Activated CD4-positive, alpha-beta T cell treated with anti-CD3 and anti-CD28 coated beads for 4 hours (primary cell): ENCODE data around the gene FAM174C.
"Not testable (repeated sequence)": the region's sequence is repeated elsewhere in the genome, so short reads cannot be mapped to it uniquely, and the experiment has no call there.

Experiments
- DNase-seq, 2 donors: peaks; one replicate each; pipeline ENCODE4 v3.0.0-alpha.2; 2020

The FAM174C gene

GRCh38 chr19:1288226-1288612 is 12.9 kb downstream of the FAM174C start:
- no peak for DNase-seq

- no peak for DNase-seq
These were observed 13.7 kb downstream of the FAM174C start for GRCh38 chr19:1288833-1289685.

GRCh38 chr19:1289686-1290025 is 14.3 kb downstream of the FAM174C start:
- DNase-seq, result no peak

GRCh38 chr19:1290196-1290702 is 14.9 kb downstream of the FAM174C start:
- DNase-seq, result no peak

GRCh38 chr19:1290703-1291651 is 15.6 kb downstream of the FAM174C start:
- no peak for DNase-seq

GRCh38 chr19:1291761-1292418 is 16.6 kb downstream of the FAM174C start:
- no peak for DNase-seq

- DNase-seq, result no peak
These were observed 17.3 kb downstream of the FAM174C start for GRCh38 chr19:1292419-1293151.

GRCh38 chr19:1293782-1294604 is 18.7 kb downstream of the FAM174C start:
- no peak for DNase-seq

GRCh38 chr19:1294688-1295087 is 19.4 kb downstream of the FAM174C start:
- DNase-seq, result no peak

GRCh38 chr19:1295169-1296012 is 20.1 kb downstream of the FAM174C start:
- peak in 1 of 2 donors; percentile 40 for DNase-seq

GRCh38 chr19:1296078-1296477 is 20.7 kb downstream of the FAM174C start:
- no peak for DNase-seq

- no peak for DNase-seq
These were observed 21.4 kb downstream of the FAM174C start for GRCh38 chr19:1296575-1297271.

GRCh38 chr19:1298235-1298634 is 22.9 kb downstream of the FAM174C start:
- no peak for DNase-seq

GRCh38 chr19:1299801-1300200 is 24.5 kb downstream of the FAM174C start:
- no peak for DNase-seq

GRCh38 chr19:1300744-1301490 is 25.6 kb downstream of the FAM174C start:
- no peak for DNase-seq

GRCh38 chr19:1302533-1303239 is 27.4 kb downstream of the FAM174C start:
- no peak for DNase-seq

- no peak for DNase-seq
These were observed 29.0 kb downstream of the FAM174C start for GRCh38 chr19:1304197-1304924.

GRCh38 chr19:1305354-1305753 is 30.0 kb downstream of the FAM174C start:
- DNase-seq, result not testable (repeated sequence)
